D721Med (cell line): ENCODE results near the gene XG.
"Not testable (repeated sequence)": the region's sequence is repeated elsewhere in the genome, so short reads cannot be mapped to it uniquely, and the experiment has no call there.

Experiments used
- DNase-seq: peaks from one replicate; pipeline ENCODE4 v3.0.0; 2011; ENCODE audit warnings: low spot score; ENCODE audit not compliant: insufficient read length
- FAIRE-seq: peaks from 2 replicates; lab custom pipeline; 2011; peaks lifted over from hg19 to GRCh38; lab: Jason Lieb, UNC
- TF ChIP-seq, protein P1 (sequence below): IDR thresholded peaks from 2 replicates; pipeline ENCODE4 v1.5.1; 2012; ENCODE audit warnings: mild to moderate bottlenecking, control low read depth; ENCODE audit not compliant: insufficient read depth; ENCODE audit errors: missing control alignments

The XG gene

DNA sequence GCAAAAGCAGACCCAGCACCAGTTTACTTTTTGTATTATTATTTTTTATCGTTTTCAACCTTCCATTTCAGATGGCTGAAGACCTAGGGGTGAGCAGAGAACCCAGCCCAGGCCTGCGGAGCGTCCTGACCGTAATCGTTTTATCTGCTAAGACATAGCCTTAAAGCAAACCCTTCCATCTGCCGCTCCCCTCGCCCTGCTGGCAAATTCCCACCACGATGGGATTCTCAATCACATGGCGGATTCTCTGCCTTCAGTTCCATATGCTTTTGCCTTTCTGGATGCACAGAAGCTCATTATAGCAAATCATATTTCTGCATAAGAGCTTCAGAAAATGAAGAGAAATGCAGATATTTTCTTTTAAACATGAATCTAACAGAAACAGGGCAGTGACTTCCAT is 18.6 kb upstream of the XG start:
- TF ChIP-seq, protein P1, sequence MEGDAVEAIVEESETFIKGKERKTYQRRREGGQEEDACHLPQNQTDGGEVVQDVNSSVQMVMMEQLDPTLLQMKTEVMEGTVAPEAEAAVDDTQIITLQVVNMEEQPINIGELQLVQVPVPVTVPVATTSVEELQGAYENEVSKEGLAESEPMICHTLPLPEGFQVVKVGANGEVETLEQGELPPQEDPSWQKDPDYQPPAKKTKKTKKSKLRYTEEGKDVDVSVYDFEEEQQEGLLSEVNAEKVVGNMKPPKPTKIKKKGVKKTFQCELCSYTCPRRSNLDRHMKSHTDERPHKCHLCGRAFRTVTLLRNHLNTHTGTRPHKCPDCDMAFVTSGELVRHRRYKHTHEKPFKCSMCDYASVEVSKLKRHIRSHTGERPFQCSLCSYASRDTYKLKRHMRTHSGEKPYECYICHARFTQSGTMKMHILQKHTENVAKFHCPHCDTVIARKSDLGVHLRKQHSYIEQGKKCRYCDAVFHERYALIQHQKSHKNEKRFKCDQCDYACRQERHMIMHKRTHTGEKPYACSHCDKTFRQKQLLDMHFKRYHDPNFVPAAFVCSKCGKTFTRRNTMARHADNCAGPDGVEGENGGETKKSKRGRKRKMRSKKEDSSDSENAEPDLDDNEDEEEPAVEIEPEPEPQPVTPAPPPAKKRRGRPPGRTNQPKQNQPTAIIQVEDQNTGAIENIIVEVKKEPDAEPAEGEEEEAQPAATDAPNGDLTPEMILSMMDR: no peak

DNA sequence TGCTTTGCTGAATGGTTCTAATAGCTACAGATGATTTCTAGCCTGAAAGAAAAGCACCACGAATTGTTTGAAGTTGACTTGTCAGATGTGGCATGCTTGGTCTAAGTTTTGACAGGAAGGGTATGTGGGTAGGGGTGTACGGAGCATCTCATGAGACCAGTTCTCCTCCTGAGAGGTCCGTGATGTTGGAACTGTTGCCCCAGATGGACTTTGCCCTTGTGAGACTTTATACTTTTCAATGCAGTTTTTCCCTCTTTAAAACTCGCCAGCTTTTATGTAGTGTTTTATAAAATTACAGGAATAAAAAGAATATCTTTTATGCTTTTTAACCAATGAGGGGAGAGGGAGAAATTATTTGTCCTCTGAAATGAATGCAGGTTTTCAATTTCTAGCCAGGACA is 16.6 kb upstream of the XG start:
- DNase-seq (no peak), FAIRE-seq (no peak)
- TF ChIP-seq, protein P1: no peak

More for the DNA sequence above, 18.6 kb upstream of the XG start:
- DNase-seq: peak; percentile 34
- no peak for FAIRE-seq

DNA sequence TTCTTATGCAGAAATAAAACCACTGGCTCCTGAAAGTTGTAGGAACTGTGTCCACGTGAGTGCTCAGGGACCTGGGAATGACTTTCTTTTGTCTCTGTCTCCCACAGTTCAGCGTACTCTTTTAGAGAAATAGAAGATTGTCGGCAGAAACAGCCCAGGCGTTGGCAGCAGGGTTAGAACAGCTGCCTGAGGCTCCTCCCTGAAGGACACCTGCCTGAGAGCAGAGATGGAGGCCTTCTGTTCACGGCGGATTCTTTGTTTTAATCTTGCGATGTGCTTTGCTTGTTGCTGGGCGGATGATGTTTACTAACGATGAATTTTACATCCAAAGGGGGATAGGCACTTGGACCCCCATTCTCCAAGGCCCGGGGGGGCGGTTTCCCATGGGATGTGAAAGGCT is 11.2 kb upstream of the XG start:
- DNase-seq (no peak), FAIRE-seq (no peak)
- TF ChIP-seq, protein P1: no peak

DNA sequence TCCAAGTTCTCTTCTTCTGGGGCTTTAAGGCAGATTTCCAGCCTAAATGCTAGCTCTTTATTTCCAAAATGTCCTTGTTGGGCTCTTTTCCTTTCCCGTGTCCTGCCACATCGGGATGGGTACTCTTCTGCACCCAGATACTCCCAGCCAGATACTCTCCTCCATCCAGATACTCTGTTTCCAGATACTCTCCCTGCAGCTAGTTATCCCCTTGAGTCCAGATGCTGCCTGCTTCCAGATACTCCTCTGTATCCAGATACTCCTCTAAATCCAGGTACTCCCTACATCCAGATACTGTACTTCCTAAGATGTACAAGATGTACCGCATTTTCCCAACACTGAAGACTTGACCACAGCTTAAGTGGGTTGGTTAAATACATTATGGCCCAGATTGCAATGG is 10.5 kb upstream of the XG start:
- FAIRE-seq (no peak), DNase-seq (no peak)
- TF ChIP-seq, protein P1: no peak

DNA sequence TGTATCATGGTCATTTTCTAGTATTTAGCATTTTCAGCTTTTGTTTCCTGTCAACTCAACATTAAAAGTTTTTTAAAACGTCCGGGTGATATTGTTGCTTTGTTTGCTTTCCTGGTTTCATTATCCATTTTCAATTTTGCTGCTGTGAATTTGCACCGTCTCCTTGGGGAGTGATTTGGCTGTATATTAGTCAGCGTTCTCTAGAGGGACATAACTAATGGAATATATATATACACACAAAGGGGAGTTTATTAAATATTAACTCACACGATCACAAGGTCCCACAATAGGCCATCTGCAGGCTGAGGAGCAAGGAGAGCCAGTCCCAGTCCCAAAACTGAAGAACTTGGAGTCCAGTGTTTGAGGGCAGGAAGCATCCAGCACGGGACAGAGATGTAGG is 5.6 kb upstream of the XG start:
- not testable (repeated sequence) for DNase-seq, FAIRE-seq

DNA sequence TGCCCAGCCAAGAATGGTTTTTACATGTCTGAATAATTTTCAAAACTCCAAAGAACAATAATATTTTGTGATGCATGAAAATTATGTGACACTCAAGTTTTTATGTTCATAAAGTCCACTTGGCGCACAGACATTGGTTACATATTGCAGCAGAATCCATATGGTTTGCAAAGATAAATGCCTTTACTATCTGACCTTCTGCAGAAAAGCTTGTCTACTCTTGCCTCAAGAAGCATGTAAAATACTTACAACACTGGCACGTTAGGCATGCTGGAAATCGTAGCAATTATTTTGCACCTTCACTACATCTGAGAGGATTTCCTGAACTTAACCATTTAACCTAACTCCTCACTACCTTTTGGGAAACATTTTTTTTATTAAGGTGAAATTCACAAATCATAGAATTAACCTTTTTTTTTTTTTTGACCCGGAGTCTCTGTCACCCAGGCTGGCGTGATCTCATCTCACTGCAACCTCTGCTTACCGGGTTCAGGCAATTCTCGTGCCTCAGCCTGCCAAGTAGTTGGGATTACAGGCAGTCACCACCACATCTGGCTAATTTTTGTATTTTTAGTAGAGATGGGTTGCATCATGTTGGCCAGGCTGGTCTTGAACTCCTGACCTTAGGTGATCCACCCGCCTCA is 3.5 kb upstream of the XG start:
- FAIRE-seq: no peak
- no peak for DNase-seq
- TF ChIP-seq, protein P1: no peak

DNA sequence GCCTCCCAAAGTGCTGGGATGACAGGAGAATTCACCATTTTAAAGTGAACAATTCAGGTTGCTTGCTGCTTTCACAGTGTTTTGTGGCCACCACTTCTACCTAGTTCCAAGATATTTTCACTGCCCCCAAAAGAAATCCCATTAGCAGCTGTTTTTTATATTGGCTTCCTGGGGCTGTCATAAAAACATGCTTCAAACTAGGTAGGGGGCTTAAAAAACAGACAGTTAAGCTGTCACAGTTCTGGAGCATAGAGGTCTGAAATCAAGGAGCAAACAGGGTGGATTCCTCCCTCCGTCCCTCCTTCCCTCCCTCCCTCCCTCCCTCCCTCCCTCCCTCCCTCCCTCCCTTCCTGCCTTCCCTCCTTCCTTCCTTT is 3.0 kb upstream of the XG start:
- no peak for FAIRE-seq
- TF ChIP-seq, protein P1: no peak
- DNase-seq: no peak

DNA sequence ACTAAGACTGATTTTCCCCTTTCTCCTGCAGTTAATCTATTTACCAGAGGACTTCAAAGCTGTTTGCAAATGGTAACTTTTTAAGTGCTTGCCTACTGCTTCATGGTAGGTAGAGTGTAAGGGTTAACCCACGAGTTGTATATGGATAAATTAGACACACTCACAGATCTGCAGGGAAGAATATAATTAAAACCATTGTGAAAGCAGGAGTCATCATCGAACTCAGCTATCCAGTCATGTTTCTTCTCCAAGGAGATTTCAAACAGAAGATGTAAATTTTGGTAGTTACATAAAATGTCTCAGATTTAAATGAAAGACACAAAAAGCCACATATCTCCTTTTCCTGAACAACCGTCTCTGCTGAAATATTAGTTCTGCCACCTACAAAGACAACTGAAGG is 549 bp upstream of the XG start:
- DNase-seq (no peak), FAIRE-seq (no peak)
- TF ChIP-seq, protein P1: no peak

DNA sequence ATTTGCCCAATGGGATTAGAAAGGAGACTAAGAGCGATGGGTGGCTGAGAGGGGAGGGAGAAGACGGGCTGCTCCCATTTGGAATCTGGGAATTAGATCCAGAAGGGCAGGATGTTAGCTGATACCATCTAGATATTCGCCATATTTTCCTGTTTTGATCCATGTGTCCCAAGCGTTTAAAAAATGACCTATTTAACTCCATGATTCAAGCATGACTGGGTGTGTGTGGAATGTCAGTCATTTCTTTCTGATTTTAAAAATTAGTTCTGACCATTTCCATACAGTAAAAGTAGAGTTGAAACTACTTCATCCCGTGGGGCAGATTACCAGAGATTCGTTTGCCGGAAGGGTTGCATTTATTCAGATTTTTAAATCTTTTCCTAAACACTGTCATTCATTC is 601 bp downstream of the XG start:
- FAIRE-seq, DNase-seq: not testable (repeated sequence)

DNA sequence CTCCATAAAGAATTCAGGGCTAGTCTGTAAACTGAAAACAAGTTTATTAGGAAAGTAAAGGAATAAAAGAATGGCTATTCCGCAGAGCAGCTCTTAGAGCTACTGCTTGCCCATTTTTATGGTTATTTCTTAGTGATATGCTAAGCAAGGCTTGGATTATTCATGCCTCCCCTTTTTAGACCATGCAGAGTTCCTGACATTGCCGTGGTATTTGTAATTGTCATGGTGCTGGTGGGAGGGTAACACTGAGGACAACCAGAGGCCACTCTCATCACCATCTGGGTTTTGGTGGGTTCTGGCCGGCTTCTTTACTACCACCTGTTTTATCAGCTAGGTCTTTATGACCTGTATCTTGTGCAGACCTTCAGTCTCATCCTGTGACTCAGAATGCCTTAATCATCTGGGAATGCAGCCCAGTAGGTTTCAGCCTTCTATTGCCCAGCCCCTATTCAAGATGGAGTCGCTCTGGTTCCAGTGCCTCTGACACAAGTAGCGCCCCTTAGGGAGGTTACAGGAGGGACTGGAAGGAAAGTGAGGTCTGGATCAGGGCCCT is 3.4 kb downstream of the XG start:
- not testable (repeated sequence) for FAIRE-seq, DNase-seq
